AG09319 (cell line): Measurements from ENCODE around the gene CKS2.
"Not testable (repeated sequence)": the region's sequence is repeated elsewhere in the genome, so short reads cannot be mapped to it uniquely, and the experiment has no call there.

Experiments used
- DNase-seq: peaks from one replicate; pipeline ENCODE4 v3.0.0-alpha.2; 2010; ENCODE audit warnings: low read depth; ENCODE audit errors: extremely low read depth
- TF ChIP-seq, protein P1 (sequence below): IDR thresholded peaks from 2 replicates; pipeline ENCODE4 v1.5.1; 2011; ENCODE audit warnings: low read depth, mild to moderate bottlenecking, inconsistent platforms, low read length, moderate library complexity

The CKS2 gene

DNA sequence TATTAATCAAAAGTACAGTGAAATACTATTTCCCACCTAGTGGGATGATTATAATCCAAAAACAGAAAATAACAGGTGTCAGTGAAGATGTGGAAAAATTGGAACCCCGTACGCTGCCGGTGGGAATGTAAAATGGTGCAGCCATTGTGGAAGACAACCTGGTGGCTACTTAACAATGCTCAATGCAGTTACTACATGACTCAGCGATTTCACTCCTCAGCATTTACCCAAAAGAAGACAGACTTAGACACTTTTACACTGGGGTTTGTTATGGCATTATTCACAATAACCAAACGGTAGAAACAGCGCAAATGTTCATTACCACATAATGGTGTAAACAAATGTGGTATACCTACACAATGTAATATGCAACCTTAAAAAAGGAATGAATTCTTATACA, 31.2 kb downstream of the CKS2 start:
- TF ChIP-seq, protein P1, sequence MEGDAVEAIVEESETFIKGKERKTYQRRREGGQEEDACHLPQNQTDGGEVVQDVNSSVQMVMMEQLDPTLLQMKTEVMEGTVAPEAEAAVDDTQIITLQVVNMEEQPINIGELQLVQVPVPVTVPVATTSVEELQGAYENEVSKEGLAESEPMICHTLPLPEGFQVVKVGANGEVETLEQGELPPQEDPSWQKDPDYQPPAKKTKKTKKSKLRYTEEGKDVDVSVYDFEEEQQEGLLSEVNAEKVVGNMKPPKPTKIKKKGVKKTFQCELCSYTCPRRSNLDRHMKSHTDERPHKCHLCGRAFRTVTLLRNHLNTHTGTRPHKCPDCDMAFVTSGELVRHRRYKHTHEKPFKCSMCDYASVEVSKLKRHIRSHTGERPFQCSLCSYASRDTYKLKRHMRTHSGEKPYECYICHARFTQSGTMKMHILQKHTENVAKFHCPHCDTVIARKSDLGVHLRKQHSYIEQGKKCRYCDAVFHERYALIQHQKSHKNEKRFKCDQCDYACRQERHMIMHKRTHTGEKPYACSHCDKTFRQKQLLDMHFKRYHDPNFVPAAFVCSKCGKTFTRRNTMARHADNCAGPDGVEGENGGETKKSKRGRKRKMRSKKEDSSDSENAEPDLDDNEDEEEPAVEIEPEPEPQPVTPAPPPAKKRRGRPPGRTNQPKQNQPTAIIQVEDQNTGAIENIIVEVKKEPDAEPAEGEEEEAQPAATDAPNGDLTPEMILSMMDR: no peak
- DNase-seq: no peak

DNA sequence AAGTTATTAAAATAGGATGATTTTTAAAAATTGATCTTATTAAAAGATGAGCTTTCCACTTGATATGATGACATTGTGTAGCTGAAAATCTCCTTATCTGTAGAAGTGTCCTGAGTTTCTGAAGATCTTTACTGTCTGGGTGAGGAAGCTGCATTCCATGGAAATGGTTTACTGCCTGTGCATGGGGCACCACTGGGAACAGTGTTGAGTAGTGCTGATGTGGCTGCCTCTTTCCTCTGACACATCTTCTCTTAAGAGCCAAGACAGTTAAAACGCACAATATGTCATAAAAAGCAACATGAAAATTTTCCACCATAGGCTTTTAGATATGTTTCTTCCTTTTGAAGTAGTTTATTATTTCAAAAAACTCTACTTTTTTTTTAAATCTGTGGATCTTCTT, 32.0 kb downstream of the CKS2 start:
- no peak for DNase-seq
- TF ChIP-seq, protein P1: no peak

DNA sequence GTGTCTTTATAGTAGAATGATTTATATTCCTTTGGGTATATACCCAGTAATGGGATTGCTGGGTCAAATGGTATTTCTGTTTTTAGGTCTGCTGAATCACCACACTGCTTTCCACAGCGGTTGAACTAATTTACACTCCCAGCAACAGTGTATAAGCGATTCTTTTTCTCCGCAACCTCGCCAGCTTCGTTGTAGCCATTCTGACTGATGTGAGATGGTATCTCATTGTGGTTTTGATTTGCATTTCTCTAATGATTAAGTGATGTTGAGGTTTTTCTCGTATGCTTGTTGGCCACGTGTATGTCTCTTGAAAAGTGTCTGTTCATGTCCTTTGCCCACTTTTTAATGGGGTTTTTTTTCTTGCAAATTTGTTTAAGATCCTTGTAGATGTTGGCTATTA, 32.8 kb downstream of the CKS2 start:
- not testable (repeated sequence) for DNase-seq

DNA sequence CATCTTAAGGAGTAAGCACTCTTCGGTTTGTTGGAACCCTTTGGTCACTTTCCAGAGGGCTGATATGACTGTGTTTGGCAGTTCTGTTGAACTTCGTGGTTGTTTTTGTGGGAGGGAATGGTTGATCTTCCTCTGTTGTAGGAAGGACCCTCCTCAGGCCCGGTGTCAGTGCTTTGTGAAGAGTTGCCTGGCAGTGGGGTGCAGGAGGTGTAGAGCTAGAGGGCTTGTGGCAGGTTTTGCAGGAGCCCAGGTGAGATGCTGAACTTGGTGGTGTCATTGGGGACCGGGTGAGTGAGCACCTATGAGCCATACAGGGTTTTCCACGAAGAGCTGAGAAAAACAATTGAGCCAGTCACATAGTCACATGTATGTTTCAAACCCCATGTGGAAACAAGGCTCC, 34.5 kb downstream of the CKS2 start:
- TF ChIP-seq, protein P1: no peak
- DNase-seq: no peak

DNA sequence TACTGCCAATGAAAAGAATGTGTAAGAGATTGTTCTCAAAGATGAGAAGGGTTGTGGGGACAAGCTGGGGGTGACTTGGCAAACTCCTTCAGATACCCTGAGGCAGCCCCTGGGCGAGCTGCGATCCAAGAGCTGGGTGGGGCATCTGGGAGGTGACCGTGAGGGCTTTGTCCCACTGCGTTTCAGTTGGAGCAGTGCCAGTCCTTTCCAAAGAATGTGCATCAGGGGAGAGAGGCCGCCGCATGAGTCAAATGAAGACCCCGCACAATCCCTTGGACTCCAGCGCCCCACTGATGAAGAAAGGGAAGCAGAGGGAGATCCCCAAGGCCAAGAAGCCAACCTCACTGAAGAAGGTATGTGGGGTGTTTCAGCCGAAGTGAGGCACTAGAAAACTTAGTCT, 35.7 kb downstream of the CKS2 start:
- DNase-seq: no peak
- TF ChIP-seq, protein P1: no peak

DNA sequence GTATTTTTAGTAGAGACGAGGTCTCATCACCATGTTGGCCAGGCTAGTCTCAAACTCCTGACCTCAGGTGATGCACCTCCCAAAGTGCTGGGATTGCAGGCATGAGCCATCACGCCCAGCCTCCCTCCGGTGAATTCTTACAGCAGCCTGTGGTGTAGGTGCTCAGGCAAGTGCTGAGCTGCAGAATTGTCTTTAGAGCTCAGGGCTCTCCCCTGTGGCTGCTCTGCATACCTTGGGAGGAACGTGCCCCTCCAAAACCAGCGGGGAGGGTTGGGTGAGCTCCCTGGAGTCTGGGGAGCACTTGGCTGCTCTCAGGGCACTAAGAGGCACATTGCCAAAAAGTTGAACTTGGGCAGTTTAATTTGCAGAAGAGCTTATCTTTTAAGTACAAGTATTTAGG, 36.7 kb downstream of the CKS2 start:
- DNase-seq: no peak
- TF ChIP-seq, protein P1: no peak

DNA sequence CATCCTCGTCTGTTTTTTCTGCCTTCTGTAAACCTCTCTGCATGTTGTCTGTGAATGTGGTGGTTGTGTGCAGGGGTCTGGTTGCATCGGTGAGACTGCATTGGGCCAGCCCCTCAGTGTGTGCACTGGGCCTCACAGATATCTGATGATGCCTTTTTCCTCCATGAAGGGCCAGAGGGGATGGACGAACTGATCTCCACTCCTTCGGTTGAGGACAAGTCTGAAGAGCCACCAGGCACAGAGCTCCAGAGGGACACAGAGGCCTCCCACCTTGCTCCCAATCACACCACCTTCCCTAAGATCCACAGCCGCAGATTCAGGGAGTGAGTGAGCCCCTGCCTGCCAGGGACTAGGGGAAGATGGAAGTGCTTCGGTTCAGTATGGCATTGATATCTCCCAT, 38.6 kb downstream of the CKS2 start:
- no peak for DNase-seq
- TF ChIP-seq, protein P1: no peak

DNA sequence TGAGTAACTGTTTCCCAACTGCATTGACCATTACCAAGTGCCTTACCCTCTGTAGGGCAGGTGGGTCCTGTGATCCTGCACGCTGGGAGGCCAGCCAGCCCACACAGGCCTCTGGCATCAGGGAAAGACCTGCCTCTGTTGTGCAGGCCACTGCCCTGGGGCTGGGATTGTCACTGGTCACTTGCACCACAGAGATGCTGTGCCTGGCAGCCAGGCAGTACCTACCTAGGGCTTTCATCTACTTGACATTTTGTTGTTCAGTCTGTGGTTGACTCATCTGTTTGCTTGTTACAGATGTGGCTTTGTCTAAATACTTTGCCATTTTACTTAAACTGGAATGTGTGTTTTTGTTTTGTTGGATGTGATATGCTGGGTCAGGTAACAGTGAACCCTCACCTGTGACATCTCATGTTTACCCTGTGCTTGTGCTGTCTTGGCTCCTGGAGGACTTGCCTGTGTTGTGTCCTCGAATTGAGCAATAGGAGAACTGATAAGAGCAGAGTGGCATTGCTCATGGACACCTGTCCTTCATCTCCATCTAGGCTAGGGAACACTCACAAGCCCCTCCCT, 40.1 kb downstream of the CKS2 start:
- DNase-seq: no peak
- TF ChIP-seq, protein P1: no peak
